ENCODE measurements around the gene RAPH1.
A peak's percentile ranks its signal among the peaks of the same experiment; 100 is the strongest.
"Not testable (repeated sequence)": the region's sequence is repeated elsewhere in the genome, so short reads cannot be mapped to it uniquely, and the experiment has no call there.

RAPH1 gene

GRCh38 chr2:203418271-203418670 is 116.8 kb downstream of the RAPH1 start:
- no peak for DNase-seq

- DNase-seq = no peak
Measured at GRCh38 chr2:203413796-203414195, 121.3 kb downstream of the RAPH1 start.

DNA sequence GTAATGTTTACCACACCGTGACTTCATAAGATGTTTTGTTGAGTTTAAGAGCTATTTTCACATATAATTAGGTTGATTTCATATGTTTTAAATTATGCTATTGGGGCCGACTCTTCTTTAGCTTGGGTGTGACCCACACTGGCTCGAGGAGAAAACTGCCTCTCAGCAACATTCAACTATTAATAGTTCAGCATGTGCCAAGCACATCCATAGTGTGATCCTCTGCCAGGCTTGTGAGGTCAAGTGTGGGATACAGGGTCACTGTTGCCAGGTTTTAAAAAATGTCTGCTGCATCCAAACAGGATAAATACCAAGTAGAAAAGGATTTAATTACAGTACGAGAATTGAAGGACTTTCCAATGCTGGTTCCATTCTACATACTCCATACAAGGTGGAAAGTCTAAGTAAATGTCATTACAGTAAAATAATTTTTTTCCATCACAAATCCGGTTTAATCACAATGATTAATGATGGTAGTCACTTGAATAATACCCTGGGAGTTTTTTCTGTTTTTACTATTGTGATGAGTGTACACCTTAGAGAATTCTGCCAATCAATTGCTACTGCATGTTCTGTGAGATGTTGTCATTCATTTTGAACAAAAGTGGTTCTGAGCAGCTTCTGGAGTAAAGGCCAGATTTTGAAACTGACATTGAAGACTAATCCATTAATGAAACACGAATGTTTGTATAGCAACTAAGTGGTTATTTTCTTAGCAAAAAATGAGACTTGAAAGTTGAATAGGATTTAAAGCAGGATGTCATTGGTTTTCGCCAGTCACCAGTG is 122.4 kb downstream of the RAPH1 start:
- no peak for DNase-seq

DNA sequence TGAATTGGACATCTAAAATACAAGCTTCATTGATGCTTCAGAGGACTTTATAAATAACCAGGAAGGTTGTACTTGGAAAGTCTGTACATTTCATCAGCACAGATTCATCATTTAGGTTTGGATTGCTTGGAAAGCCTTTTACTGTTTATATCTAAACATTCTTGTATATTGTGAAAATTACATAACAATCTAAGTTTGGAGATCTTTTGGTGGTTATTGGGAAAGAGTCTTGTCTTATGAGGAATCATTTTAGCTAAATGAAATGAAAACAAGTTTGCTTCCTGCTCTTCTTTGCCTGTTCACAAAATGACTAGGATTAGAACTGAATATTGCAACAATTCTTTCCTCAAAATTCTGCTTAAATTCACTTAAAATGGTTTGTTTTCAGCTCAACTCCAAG is 127.6 kb downstream of the RAPH1 start:
- no peak for DNase-seq

- no peak for DNase-seq
Measured at GRCh38 chr2:203404996-203405395, 130.1 kb downstream of the RAPH1 start.

DNA sequence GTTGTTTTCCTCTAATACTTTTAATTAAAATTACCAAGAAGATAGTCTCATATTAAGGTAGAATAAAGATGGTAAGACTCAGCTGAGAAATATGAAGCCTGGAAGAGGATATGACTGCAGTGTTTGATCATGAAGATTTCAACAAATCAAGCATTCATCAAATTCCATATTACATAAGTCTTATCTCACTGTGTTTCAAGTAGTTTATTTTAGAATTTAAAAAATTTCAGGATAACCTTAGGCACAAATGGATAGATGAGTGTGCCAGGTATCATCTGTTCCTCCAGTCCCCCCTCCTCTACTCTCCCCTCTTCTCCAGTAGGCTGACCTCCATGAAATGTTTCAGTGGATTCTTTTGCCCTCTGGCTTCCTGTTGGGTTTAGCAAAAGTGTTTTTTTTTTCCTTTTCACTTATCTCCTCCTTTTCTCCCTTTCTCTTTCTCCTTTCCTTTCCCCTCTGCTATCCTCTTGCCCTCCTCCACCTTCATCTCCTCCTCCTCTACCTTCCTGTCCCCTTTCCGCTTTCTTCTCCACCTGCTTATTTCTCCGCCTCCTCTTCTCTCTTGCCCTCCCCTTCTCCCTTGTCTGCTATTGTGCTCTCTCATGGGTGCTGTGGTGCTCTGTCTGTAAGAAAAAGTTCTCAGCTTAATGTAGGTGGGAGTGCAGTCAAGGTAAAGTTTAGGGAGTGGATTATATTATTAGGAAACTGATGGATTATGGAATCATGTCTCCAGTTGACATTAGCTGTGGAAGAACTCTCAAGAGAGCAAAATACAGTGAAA is 134.1 kb downstream of the RAPH1 start:
- no peak for DNase-seq

DNA sequence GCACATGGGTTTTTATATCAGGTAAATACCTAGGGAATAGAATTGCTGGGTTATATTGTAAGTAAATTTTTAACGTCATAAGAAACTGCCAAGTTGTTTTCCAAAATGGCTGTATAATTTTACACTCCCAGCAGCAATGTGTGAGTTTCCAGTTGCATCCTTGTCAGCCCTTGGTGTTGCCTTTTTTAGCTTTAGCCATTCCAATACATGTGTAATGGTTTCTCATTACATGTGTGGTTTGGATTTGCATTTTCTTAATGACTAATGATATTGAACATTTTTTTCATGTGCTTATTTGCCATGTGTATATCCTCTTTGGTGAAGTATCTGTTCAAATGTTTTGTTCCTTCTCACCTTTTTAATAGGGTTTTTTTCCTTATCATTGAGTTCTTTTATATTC is 136.1 kb downstream of the RAPH1 start:
- no peak for DNase-seq

DNA sequence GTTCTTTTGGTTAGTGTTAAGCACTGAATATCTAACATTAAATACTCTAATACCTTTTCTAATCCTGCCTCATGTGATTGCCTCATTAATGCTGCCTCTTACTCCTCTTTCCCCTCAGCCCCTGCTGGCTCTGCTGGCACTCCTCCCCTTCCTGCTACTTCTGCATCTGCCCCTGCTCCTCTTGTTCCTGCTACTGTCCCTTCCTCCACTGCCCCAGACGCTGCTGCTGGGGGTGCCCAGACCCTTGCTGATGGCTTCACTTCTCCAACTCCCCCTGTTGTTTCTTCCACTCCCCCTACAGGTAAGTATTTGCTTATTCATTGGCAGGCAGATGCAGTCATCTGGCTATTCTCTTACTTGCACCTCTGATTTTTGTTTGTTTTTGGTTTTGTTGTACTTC is 138.4 kb downstream of the RAPH1 start:
- DNase-seq = no peak

- peak; percentile 13 for DNase-seq
Measured at GRCh38 chr2:203395858-203396257, 139.2 kb downstream of the RAPH1 start.

GRCh38 chr2:203394519-203395227 is 140.4 kb downstream of the RAPH1 start:
- DNase-seq = no peak

- not testable (repeated sequence) for DNase-seq
Measured at GRCh38 chr2:203388153-203388552, 146.9 kb downstream of the RAPH1 start.

DNA sequence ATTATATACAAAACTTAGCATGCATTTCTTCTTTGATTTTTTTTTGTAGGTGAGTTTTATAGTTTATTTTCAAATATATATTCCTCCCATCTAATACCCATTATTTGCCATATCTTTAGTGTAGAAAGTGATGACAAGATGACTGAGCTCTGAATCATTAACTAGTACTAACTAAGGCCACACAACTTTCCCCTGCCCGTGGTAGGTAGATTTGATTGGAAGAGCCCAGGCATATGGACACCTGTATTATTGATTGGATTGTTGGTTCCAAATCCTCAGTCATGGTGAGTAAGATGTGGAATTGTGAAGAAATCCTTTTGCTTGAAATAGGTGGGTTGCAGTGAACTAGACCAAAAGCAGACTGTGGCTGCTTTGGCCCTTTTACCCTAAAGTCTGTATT is 152.1 kb downstream of the RAPH1 start:
- no peak for DNase-seq

GRCh38 chr2:203379156-203379555 is 155.9 kb downstream of the RAPH1 start:
- DNase-seq = no peak

DNA sequence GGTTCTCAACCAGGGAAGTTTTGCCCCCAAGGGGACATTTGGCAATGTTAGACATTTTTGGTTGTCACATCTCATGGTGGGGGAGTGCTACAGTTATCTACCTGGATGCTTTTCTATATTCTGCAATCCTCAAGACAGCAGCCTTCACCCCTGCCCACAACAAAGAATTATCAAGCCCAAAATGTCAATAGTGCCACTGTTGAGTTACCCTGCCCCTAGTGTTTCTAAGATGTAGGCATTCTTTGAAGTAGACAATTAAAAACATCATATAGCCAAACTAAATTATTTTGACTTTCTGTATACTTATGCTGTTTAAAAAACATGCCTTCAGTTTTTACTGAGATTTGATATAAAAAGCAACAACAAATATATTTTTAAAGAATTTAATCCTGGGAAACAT is 158.9 kb downstream of the RAPH1 start:
- DNase-seq = no peak

DNA sequence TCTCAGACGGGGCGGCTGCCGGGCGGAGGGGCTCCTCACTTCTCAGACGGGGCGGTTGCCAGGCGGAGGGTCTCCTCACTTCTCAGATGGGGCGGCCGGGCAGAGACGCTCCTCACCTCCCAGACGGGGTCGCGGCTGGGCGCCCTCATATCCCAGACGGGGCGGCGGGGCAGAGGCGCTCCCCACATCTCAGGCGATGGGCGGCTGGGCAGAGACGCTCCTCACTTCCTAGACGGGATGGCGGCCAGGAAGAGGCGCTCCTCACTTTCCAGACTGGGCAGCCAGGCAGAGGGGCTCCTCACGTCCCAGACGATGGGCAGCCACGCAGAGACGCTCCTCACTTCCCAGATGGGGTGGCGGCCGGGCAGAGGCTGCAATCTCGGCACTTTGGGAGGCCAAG is 162.4 kb downstream of the RAPH1 start:
- DNase-seq = not testable (repeated sequence)

GRCh38 chr2:203366639-203367466 is 168.2 kb downstream of the RAPH1 start:
- no peak for DNase-seq

- DNase-seq = no peak
Measured at GRCh38 chr2:203361922-203362321, 173.2 kb downstream of the RAPH1 start.

DNA sequence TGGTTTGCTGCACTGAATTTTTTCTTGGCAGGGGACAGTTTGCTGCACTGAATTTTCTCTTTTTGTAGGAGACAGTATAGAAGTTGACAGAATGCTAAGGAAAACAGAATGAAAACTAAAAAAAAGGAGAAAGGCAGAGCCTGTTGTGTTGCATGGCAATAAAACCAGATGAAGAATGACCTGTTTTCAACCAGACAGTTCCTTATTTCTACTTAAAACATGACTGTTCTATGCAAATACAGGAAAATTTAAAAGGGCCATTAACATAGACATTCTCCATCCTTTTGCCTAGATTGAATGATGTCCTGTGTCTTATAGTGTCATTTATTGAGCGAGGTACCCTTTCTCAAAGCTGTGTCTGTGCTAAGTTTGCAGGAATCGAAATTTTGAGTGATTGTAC is 173.6 kb downstream of the RAPH1 start:
- no peak for DNase-seq

DNA sequence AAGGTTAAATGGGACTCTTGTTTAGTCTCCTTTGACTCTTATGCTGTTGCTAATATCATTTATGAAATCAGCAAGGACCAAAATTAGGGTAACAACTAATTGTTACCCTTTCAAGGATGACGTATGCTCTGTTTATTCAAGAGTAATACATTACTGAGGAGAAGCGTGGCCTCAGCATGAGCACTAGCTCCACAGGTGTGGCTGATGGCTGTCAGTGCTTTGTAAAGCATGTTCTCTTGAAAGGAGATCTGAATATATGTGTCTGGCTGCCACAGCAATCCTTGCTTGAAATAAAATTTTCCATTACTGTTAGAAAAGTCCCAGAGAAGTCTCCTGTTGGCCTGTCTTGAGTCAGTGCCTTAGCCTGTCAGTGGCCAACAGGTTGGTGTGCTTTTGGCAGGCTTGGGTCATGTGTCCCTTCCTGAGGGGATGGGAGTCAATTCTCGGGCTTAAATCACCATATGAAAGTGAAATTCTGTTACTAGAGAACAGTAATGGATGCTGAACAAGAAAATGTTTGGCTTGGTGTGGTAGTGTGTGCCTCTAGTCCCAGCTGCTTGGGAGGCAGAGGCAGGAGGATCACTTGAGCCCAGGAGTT is 174.2 kb downstream of the RAPH1 start:
- DNase-seq = no peak

DNA sequence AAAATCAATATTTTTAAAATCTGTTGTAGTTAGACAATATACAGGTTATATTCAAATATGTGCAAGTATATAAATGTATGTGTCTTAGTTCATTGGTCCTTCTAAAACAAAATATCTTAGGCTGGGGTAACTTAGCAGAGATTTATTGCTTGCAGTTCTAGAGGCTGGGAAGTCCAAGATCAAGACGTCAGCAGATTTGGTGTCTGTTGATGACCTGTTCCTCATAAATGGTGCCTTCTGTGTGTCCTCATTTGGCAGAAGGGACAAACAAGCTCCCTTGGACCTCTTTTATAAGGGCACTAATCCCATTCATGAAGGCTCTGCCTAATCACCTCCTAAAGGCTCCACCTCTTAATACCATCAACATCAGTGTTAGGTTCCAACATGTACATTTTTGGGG is 175.7 kb downstream of the RAPH1 start:
- DNase-seq = no peak

- DNase-seq = no peak
Measured at GRCh38 chr2:203354966-203355365, 180.1 kb downstream of the RAPH1 start.

DNA sequence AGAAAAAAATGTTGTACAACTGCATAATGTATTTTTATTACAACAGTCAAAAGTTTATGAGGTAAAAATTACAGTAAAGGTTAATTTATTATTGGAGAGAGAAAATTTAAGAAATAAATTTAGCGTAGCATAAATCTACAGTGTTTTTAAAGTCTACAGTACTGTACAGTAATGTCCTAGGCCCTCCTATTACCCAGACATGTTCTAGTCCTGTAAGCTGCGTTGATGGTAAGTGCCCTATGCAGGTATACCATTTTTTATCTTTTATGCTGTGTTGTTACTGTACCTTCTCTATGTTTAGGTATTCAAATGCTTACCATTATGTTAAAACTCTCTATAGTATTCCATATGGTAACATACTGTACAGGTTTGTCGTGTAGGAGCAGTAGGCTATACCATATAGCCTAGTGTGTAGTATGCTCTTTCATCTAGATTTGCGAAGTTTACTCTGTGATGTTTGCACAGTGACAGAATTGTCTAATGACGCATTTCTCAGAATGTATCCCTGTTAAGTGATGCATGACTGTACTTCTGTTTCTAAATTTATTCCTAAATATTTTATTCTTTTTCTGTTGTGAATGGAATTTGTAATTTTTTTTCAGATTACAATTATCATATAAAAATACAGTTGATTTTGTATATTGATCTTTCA is 182.4 kb downstream of the RAPH1 start:
- DNase-seq = no peak
